SK-N-SH (cell line): ENCODE results near the gene ELMO3. TPM values are rescaled to one million over a fixed set of nuclear protein-coding genes. Genes with fewer than 3 reads are reported as not detected.

Experiments
- CTCF ChIA-PET: fragments of 300-600, 350-600 bp; formaldehyde crosslinking; extraction: SDS; loops from one replicate; lab custom pipeline; 2021; lab: Yijun Ruan, JAX
- POLR2A ChIA-PET: fragments of 350-600 bp; sonication (Branson Sonifier 250); formaldehyde crosslinking; extraction: SDS; loops from one replicate; lab custom pipeline; 2020; ENCODE audit warnings: antibody characterized with exemption, inconsistent platforms; lab: Yijun Ruan, JAX
- DNase-seq: peaks from one replicate; pipeline ENCODE4 v3.0.0; 2012
- H2AFZ ChIP-seq: fragments of 200-600 bp; sonication (generic); 2 replicates; pipeline ENCODE4 v1.8.1; 2016; ENCODE audit warnings: antibody characterized with exemption, mild to moderate bottlenecking, low read depth
- H3F3A ChIP-seq: fragments of 200-600 bp; sonication (generic); replicated peaks from 2 replicates; pipeline ENCODE3; 2016; ENCODE audit warnings: antibody characterized with exemption, mild to moderate bottlenecking; ENCODE audit not compliant: insufficient read depth
- H3K27ac ChIP-seq, 2 experiments: fragments of 200-500 bp in 1 of 2; fragments of 200-600 bp in 1 of 2; sonication (Bioruptor generic) in 1 of 2; sonication (generic), shearing (Covaris generic) in 1 of 2; 2 replicates each; pipeline versions ENCODE4 v1.5.1 to v1.6.1; 2014 to 2016; ENCODE audit warnings: low read depth in 2 of 2, inconsistent platforms in 1 of 2, low read length in 1 of 2, mild to moderate bottlenecking in 1 of 2, mixed read lengths in 1 of 2
- H3K27me3 ChIP-seq: fragments of 200-600 bp; sonication (generic), shearing (Covaris generic); 2 replicates; pipeline ENCODE4 v1.6.1; 2016; ENCODE audit warnings: mixed run types; ENCODE audit not compliant: insufficient read depth
- H3K36me3 ChIP-seq, 2 experiments: fragments of 200-500 bp in 1 of 2; fragments of 200-600 bp in 1 of 2; sonication (Bioruptor generic) in 1 of 2; sonication (generic) in 1 of 2; replicated peaks in 1 of 2; 2 replicates each; pipeline versions ENCODE3 to v1.5.1; 2014 to 2016; ENCODE audit warnings: low read length in 1 of 2, mild to moderate bottlenecking in 1 of 2; ENCODE audit not compliant: insufficient read depth in 2 of 2, control insufficient read depth in 1 of 2
- H3K4me1 ChIP-seq, 2 experiments: fragments of 200-500 bp in 1 of 2; fragments of 200-600 bp in 1 of 2; sonication (Bioruptor generic) in 1 of 2; sonication (generic), shearing (Covaris generic) in 1 of 2; 2 replicates each; pipeline versions ENCODE4 v1.5.1 to v1.6.1; 2014 to 2016; ENCODE audit warnings: low read depth in 1 of 2, low read length in 1 of 2, mixed run types in 1 of 2; ENCODE audit not compliant: insufficient read depth in 2 of 2, control insufficient read depth in 1 of 2
- H3K4me2 ChIP-seq: fragments of 200-600 bp; sonication (generic), shearing (Covaris generic); 2 replicates; pipeline ENCODE4 v1.6.1; 2017; ENCODE audit warnings: mixed run types
- H3K4me3 ChIP-seq, 2 experiments: fragments of 200-500 bp in 1 of 2; fragments of 200-600 bp in 1 of 2; sonication (Bioruptor generic) in 1 of 2; sonication (generic), shearing (Covaris generic) in 1 of 2; 2 replicates each; pipeline versions ENCODE4 v1.5.1 to v1.8.1; 2014 to 2016; ENCODE audit warnings: low read depth in 2 of 2, inconsistent platforms in 1 of 2, low read length in 1 of 2, mild to moderate bottlenecking in 1 of 2, mixed read lengths in 1 of 2, moderate library complexity in 1 of 2
- H3K79me2 ChIP-seq: fragments of 200-600 bp; sonication (generic); 2 replicates; pipeline ENCODE4 v1.8.1; 2017; ENCODE audit warnings: mild to moderate bottlenecking; ENCODE audit not compliant: insufficient read depth
- H3K9ac ChIP-seq: fragments of 200-600 bp; sonication (generic); 2 replicates; pipeline ENCODE4 v1.6.1; 2017; ENCODE audit warnings: mixed run types
- H3K9me2 ChIP-seq: fragments of 200-600 bp; sonication (generic); 2 replicates; pipeline ENCODE4 v1.6.1; 2017; ENCODE audit warnings: mixed run types
- H3K9me3 ChIP-seq: fragments of 200-600 bp; sonication (generic); 2 replicates; pipeline ENCODE4 v1.6.1; 2017; ENCODE audit warnings: mixed run types, mild to moderate bottlenecking, moderate library complexity
- H4K20me1 ChIP-seq: fragments of 200-600 bp; sonication (generic); 2 replicates; pipeline ENCODE4 v1.6.1; 2017; ENCODE audit warnings: mild to moderate bottlenecking, mixed run types; ENCODE audit not compliant: insufficient read depth
- CHD2 ChIP-seq: fragments of 150-350 bp; IDR thresholded peaks from 2 replicates; pipeline ENCODE4 v1.6.1; 2018; ENCODE audit warnings: low read length; ENCODE audit not compliant: partially characterized antibody
- FOSL2 ChIP-seq: IDR thresholded peaks from 2 replicates; pipeline ENCODE4 v1.4.0; 2012; ENCODE audit warnings: low read depth, mild to moderate bottlenecking, moderate library complexity, borderline replicate concordance
- GABPA ChIP-seq: IDR thresholded peaks from 2 replicates; pipeline ENCODE4 v1.4.0; 2012; ENCODE audit warnings: low read depth, mild to moderate bottlenecking
- GATA2 ChIP-seq: sonication (generic); formaldehyde crosslinking; IDR thresholded peaks from 2 replicates; pipeline ENCODE4 v1.5.0; 2020; ENCODE audit warnings: mild to moderate bottlenecking, missing genetic modification reagents
- POLR2AphosphoS5 ChIP-seq: IDR thresholded peaks from 2 replicates; pipeline ENCODE4 v1.6.1; 2012; ENCODE audit warnings: low read depth, low read length
- RCOR1 ChIP-seq: fragments of 150-350 bp; IDR thresholded peaks from 2 replicates; pipeline ENCODE4 v1.6.1; 2017; ENCODE audit warnings: antibody characterized with exemption, low read length
- RFX5 ChIP-seq: IDR thresholded peaks from 2 replicates; pipeline ENCODE4 v1.6.1; 2012; ENCODE audit warnings: mild to moderate bottlenecking, improper control_type of control experiment, low read length
- RXRA ChIP-seq: IDR thresholded peaks from 2 replicates; pipeline ENCODE4 v1.4.0; 2012; ENCODE audit warnings: low read depth, mild to moderate bottlenecking, borderline replicate concordance
- SIN3A ChIP-seq: IDR thresholded peaks from 2 replicates; pipeline ENCODE4 v1.6.1; 2012; ENCODE audit warnings: low read depth, mild to moderate bottlenecking, low read length, moderate library complexity, borderline replicate concordance
- SMC3 ChIP-seq: IDR thresholded peaks from 2 replicates; pipeline ENCODE4 v1.6.1; 2012; ENCODE audit warnings: low read depth, low read length, improper control_type of control experiment
- TAF1 ChIP-seq: IDR thresholded peaks from 2 replicates; pipeline ENCODE4 v1.6.1; 2012; ENCODE audit warnings: low read depth, mild to moderate bottlenecking, low read length, moderate library complexity, borderline replicate concordance
- TEAD4 ChIP-seq: IDR thresholded peaks from 2 replicates; pipeline ENCODE4 v1.4.0; 2012; ENCODE audit warnings: mild to moderate bottlenecking, borderline replicate concordance; ENCODE audit not compliant: insufficient read depth
- WGBS: methylation state at CpG from one replicate; pipeline ENCODE4 v1.1.6; 2017; ENCODE audit warnings: low lambda C conversion rate; 5-methylcytosine and 5-hydroxymethylcytosine counted together
- polyA plus RNA-seq, 3 experiments: library from polyadenylated mRNA; depleted of rRNA; stranded (reverse); fragments of >200 nt; gene quantifications; 2 replicates each; pipeline ENCODE4 v1.2.3, GENCODE V29; 2012
- TF ChIP-seq, protein P1 (sequence below): fragments of 150-350 bp; IDR thresholded peaks from 2 replicates; pipeline ENCODE4 v1.6.1; 2017; ENCODE audit warnings: antibody characterized with exemption, low read length, low read depth, borderline replicate concordance
- TF ChIP-seq, protein P2 (sequence below): IDR thresholded peaks from 2 replicates; pipeline ENCODE4 v1.6.1; 2012; ENCODE audit warnings: mild to moderate bottlenecking, low read depth, low read length, moderate library complexity
- TF ChIP-seq, protein P3 (sequence below): IDR thresholded peaks from 2 replicates; pipeline ENCODE4; 2012
- TF ChIP-seq, protein P4 (sequence below): fragments of 200-600 bp; sonication (generic); IDR thresholded peaks from 2 replicates; pipeline ENCODE4 v1.6.1; 2017; ENCODE audit warnings: antibody characterized with exemption, mild to moderate bottlenecking, moderate library complexity

Gene ELMO3
- polyA plus RNA-seq, 1 of the 3 experiments (the other 2 are of a cell fraction), result 2.3 TPM

DNA sequence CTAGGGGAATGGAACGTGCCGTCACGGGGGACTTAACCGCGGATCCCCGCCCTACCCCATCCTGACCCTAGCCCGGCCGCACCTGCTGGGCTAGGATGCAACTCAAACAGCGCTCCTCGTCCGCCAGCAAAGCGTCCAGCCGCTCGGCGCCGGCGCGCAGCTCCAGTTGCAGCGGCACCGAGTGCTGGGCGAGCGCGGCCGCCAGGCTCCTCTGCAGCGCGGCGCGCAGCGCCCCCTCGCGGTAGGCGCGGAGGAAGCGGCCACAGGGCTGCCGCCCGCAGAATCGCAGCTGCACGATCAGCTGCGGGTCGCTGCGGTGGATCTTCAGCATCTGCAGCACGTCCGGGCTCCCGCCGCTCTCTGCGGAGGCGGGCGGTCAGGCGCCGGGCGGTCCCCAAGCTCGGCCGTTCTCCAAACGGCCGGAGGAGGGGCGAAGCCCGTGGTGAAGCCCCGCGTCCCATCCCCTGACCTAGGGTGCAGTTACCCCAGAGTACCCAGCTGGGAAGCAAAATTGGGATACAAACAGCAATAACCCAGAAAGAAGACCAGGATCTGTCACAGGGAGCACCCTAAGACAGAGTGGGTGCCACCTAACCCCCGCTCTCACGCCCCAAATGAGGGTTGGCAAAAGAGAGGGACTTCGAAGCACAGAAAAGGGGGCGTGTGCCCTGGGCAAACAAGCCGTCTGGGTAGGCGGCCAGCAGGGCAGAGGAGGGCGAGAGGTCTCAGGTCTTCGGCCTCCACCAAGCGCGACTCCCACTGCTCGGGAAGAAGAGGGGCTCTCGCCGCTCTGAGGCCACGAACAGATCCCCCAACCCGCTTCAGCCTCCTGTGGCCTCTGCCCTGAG, 43.4 kb upstream of the ELMO3 start (continued):
- TF ChIP-seq SIN3A, result peak; percentile 29; the same call in 1 of the 2 replicates
- TF ChIP-seq, protein P1, sequence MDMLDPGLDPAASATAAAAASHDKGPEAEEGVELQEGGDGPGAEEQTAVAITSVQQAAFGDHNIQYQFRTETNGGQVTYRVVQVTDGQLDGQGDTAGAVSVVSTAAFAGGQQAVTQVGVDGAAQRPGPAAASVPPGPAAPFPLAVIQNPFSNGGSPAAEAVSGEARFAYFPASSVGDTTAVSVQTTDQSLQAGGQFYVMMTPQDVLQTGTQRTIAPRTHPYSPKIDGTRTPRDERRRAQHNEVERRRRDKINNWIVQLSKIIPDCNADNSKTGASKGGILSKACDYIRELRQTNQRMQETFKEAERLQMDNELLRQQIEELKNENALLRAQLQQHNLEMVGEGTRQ, result no peak
- no peak for TF ChIP-seq GATA2 (CRISPR knock-in tag)

DNA sequence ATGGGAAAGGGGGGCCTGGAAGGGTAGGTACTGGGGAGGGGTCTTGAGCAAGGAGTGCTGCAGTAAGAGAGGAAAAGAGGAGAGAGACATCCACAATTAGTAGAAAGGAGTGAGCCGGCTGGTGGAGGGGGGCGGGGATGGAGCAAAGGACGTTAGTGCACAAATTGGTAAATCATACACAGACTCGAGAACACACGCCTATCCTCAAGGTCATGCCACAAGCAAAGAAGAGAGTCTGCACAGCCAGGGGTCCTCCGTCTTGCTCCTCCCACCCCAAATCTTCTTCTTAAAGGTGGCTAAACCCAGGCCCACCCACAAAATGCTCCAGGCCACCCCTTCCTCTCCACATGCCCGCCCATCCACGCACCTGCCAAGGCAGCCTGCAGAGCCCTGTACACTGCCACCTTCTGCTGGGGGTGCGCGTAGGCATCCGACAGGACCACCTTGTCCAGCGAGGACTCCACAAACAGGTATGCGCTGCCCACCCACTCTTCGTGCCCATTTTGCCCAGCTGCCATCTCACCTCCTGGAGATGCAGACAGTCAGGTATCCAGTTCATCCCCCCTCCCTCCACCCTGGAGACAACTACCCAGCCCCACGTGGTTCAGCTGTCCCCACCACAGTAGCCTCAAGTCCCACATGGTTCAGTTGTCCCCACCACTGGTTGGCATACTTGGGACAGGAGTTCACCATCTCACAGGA, 42.6 kb upstream of the ELMO3 start:
- Histone ChIP-seq H2AFZ (no peak overlapping the region), H3F3A (peaks cover 9% of the 10 kb centered on the region), H3K4me1 (peaks cover 4 to 19% of the 10 kb centered on the region in 2 experiments; a peak in 1 of 4 replicates), H4K20me1 (peaks cover 26% of the 10 kb centered on the region), H3K36me3 (peaks cover 0 to 4% of the 10 kb centered on the region in 2 experiments), H3K27me3 (no peaks in the 10 kb centered on the region), H3K4me2 (no peak overlapping the region), H3K9me2 (no peaks in the 10 kb centered on the region), H3K9me3 (no peaks in the 10 kb centered on the region), H3K79me2 (no peaks in the 10 kb centered on the region), H3K9ac (no peak overlapping the region), H3K4me3 (no peak overlapping the region), H3K27ac (no peak overlapping the region)
- TF ChIP-seq TAF1 (no peak), RCOR1 (no peak), TEAD4 (no peak), RFX5 (no peak), CHD2 (no peak), SMC3 (no peak), FOSL2 (no peak), POLR2AphosphoS5 (no peak), GABPA (no peak), RXRA (no peak)
- TF ChIP-seq, protein P2, sequence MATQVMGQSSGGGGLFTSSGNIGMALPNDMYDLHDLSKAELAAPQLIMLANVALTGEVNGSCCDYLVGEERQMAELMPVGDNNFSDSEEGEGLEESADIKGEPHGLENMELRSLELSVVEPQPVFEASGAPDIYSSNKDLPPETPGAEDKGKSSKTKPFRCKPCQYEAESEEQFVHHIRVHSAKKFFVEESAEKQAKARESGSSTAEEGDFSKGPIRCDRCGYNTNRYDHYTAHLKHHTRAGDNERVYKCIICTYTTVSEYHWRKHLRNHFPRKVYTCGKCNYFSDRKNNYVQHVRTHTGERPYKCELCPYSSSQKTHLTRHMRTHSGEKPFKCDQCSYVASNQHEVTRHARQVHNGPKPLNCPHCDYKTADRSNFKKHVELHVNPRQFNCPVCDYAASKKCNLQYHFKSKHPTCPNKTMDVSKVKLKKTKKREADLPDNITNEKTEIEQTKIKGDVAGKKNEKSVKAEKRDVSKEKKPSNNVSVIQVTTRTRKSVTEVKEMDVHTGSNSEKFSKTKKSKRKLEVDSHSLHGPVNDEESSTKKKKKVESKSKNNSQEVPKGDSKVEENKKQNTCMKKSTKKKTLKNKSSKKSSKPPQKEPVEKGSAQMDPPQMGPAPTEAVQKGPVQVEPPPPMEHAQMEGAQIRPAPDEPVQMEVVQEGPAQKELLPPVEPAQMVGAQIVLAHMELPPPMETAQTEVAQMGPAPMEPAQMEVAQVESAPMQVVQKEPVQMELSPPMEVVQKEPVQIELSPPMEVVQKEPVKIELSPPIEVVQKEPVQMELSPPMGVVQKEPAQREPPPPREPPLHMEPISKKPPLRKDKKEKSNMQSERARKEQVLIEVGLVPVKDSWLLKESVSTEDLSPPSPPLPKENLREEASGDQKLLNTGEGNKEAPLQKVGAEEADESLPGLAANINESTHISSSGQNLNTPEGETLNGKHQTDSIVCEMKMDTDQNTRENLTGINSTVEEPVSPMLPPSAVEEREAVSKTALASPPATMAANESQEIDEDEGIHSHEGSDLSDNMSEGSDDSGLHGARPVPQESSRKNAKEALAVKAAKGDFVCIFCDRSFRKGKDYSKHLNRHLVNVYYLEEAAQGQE, result no peak
- TF ChIP-seq, protein P3, sequence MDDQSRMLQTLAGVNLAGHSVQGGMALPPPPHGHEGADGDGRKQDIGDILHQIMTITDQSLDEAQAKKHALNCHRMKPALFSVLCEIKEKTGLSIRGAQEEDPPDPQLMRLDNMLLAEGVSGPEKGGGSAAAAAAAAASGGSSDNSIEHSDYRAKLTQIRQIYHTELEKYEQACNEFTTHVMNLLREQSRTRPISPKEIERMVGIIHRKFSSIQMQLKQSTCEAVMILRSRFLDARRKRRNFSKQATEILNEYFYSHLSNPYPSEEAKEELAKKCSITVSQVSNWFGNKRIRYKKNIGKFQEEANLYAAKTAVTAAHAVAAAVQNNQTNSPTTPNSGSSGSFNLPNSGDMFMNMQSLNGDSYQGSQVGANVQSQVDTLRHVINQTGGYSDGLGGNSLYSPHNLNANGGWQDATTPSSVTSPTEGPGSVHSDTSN, result no peak
- TF ChIP-seq, protein P4, sequence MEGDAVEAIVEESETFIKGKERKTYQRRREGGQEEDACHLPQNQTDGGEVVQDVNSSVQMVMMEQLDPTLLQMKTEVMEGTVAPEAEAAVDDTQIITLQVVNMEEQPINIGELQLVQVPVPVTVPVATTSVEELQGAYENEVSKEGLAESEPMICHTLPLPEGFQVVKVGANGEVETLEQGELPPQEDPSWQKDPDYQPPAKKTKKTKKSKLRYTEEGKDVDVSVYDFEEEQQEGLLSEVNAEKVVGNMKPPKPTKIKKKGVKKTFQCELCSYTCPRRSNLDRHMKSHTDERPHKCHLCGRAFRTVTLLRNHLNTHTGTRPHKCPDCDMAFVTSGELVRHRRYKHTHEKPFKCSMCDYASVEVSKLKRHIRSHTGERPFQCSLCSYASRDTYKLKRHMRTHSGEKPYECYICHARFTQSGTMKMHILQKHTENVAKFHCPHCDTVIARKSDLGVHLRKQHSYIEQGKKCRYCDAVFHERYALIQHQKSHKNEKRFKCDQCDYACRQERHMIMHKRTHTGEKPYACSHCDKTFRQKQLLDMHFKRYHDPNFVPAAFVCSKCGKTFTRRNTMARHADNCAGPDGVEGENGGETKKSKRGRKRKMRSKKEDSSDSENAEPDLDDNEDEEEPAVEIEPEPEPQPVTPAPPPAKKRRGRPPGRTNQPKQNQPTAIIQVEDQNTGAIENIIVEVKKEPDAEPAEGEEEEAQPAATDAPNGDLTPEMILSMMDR, result no peak
- DNase-seq, result no peak
- ChIA-PET POLR2A (interaction anchor here (1.4 kb wide), 1 partner anchor 139 kb away, joined by 3 read pairs; no protein-coding TSS in a partner anchor), CTCF (interaction anchor here (1.1 to 14.2 kb wide), 23 partner anchors 8 to 261 kb away, joined by 3 to 470 read pairs (median 11); partner anchors contain the start of genes CBFB, CES3, HSF4 and MATCAP1)
- 84% methylated on average over 15 of the region's 15 CpGs for WGBS
